Vagina (tissue), 2 donors: ENCODE measurements around the gene GPR18. TPM values are rescaled to one million over a fixed set of nuclear protein-coding genes. Genes with fewer than 3 reads are reported as not detected.

Source experiments
- DNase-seq, 2 donors: peaks; one replicate each; pipeline ENCODE4 v3.0.0-alpha.2; 2017; ENCODE audit errors: extremely low spot score in 2 of 2
- H3K27ac ChIP-seq: fragments of 200-600 bp; sonication (generic); one replicate; pipeline ENCODE4 v1.5.1; 2019
- H3K27me3 ChIP-seq: fragments of 200-600 bp; sonication (generic); one replicate; pipeline ENCODE4 v1.5.1; 2019
- H3K36me3 ChIP-seq, 2 donors: fragments of 200-600 bp; sonication (generic); one replicate each; pipeline ENCODE4 v1.5.1; 2017 to 2019
- H3K4me1 ChIP-seq: fragments of 200-600 bp; sonication (generic); one replicate; pipeline ENCODE4 v1.5.1; 2019
- H3K4me3 ChIP-seq, 2 donors: fragments of 200-600 bp; sonication (generic); 1 replicate in 1 of 2; 2 replicates in 1 of 2; pipeline ENCODE4 v1.5.1; 2016 to 2019
- H3K9me3 ChIP-seq: fragments of 200-600 bp; sonication (generic); one replicate; pipeline ENCODE4 v1.5.1; 2019
- POLR2A ChIP-seq, 2 donors: fragments of 450-650 bp; IDR thresholded peaks; one replicate each; pipeline ENCODE4 v1.6.1; 2017; ENCODE audit warnings: antibody characterized with exemption in 2 of 2, mild to moderate bottlenecking in 2 of 2, moderate library complexity in 2 of 2
- POLR2AphosphoS5 ChIP-seq, 2 donors: sonication (generic); formaldehyde crosslinking; IDR thresholded peaks; one replicate each; pipeline ENCODE4 v1.9.0; 2017; ENCODE audit warnings: antibody characterized with exemption in 2 of 2, mild to moderate bottlenecking in 2 of 2, low read depth in 1 of 2; ENCODE audit not compliant: insufficient read depth in 1 of 2
- intact Hi-C: fragments of 100-400 bp; cut with DNase I; formaldehyde crosslinking; loops from one replicate; pipeline ENCODE4 v1.15.1; 2023
- small RNA-seq: library from RNA; depleted of rRNA; stranded (forward); fragments of <200 nt; gene quantifications from one replicate; pipeline ENCODE3, GENCODE V24; 2016
- total RNA-seq: library from RNA; depleted of rRNA; stranded (reverse); fragments of >200 nt; gene quantifications from one replicate; pipeline ENCODE4 v1.2.3, GENCODE V29; 2016
- TF ChIP-seq, protein P1 (sequence below), 3 experiments: fragments of 450-650 bp in 2 of 3; fragments of 200-600 bp in 1 of 3; sonication (generic) in 1 of 3; IDR thresholded peaks; one replicate each; pipeline ENCODE4 v1.5.1; 2017 to 2019; ENCODE audit warnings: antibody characterized with exemption in 3 of 3, mild to moderate bottlenecking in 2 of 3, moderate library complexity in 2 of 3

Gene GPR18
- total RNA-seq, 1 donor from 2014 or later, result not detected

- Histone ChIP-seq H3K27ac (no peak overlapping the region), H3K27me3 (no peaks in the 10 kb centered on the region), H3K4me3 (no peak overlapping the region), H3K9me3 (no peaks in the 10 kb centered on the region), H3K4me1 (peaks cover 50% of the 10 kb centered on the region), H3K36me3 (no peaks in the 10 kb centered on the region)
- peak in 1 of 2 donors; percentile 37 for DNase-seq
- no peak for TF ChIP-seq POLR2A (IDR thresholded peaks at IDR 0.05)
- TF ChIP-seq POLR2AphosphoS5 (IDR thresholded peaks at IDR 0.05; ENCODE audit: insufficient read depth in 1 of 2, low read depth in 1 of 2), result no peak
- TF ChIP-seq, protein P1, sequence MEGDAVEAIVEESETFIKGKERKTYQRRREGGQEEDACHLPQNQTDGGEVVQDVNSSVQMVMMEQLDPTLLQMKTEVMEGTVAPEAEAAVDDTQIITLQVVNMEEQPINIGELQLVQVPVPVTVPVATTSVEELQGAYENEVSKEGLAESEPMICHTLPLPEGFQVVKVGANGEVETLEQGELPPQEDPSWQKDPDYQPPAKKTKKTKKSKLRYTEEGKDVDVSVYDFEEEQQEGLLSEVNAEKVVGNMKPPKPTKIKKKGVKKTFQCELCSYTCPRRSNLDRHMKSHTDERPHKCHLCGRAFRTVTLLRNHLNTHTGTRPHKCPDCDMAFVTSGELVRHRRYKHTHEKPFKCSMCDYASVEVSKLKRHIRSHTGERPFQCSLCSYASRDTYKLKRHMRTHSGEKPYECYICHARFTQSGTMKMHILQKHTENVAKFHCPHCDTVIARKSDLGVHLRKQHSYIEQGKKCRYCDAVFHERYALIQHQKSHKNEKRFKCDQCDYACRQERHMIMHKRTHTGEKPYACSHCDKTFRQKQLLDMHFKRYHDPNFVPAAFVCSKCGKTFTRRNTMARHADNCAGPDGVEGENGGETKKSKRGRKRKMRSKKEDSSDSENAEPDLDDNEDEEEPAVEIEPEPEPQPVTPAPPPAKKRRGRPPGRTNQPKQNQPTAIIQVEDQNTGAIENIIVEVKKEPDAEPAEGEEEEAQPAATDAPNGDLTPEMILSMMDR (IDR thresholded peaks at IDR 0.05), result no peak
- intact Hi-C loops, result no loop called here
Observed at GRCh38 chr13:99205621-99206220, 52.5 kb downstream of the GPR18 start.

Small RNA genes lying within 50 kb of the gene (small RNA-seq; reads per million reads assigned to genes)
- gene RN7SKP9, result not detected

Other genes starting within 250 kb of the GPR18 start
- 57.7 TPM for gene UBAC2, start 57.5 kb downstream of the GPR18 start, total RNA-seq
- 12.0 TPM for gene GPR183, start 49.0 kb upstream of the GPR18 start, total RNA-seq
- 59.2 TPM for gene TM9SF2, start 243.1 kb upstream of the GPR18 start, total RNA-seq